NCI-H1048 (cell line): Measurements from ENCODE around the gene ANAPC5.
"Not testable (repeated sequence)": the region's sequence is repeated elsewhere in the genome, so short reads cannot be mapped to it uniquely, and the experiment has no call there.

Experiments
- DNase-seq: peaks from one replicate; lab custom pipeline; 2025; lab: John Stamatoyannopoulos, UW

ANAPC5 gene

GRCh38 chr12:121310231-121310630 is 42.0 kb downstream of the ANAPC5 start:
- not testable (repeated sequence) for DNase-seq

GRCh38 chr12:121307397-121307796 is 44.8 kb downstream of the ANAPC5 start:
- not testable (repeated sequence) for DNase-seq

GRCh38 chr12:121304306-121304705 is 47.9 kb downstream of the ANAPC5 start:
- no peak for DNase-seq

- DNase-seq: no peak
These were observed 50.3 kb downstream of the ANAPC5 start for GRCh38 chr12:121301876-121302275.

- no peak for DNase-seq
These were observed 52.0 kb downstream of the ANAPC5 start for GRCh38 chr12:121300083-121300819.

- DNase-seq: no peak
These were observed 52.5 kb downstream of the ANAPC5 start for GRCh38 chr12:121299662-121300061.

GRCh38 chr12:121298411-121298810 is 53.8 kb downstream of the ANAPC5 start:
- DNase-seq: not testable (repeated sequence)

GRCh38 chr12:121297435-121297991 is 54.7 kb downstream of the ANAPC5 start:
- DNase-seq: no peak

- DNase-seq: peak; percentile 46
These were observed 55.4 kb downstream of the ANAPC5 start, which contains the start of gene CAMKK2 for GRCh38 chr12:121296618-121297434. Gene CAMKK2, minus strand, starts transcription at chr12:121296709. Its CDS starts 22,183 bp downstream, at chr12:121274526.

GRCh38 chr12:121295746-121296617 is 56.2 kb downstream of the ANAPC5 start:
- DNase-seq: no peak

GRCh38 chr12:121295116-121295745 is 57.0 kb downstream of the ANAPC5 start:
- DNase-seq: no peak

- DNase-seq: no peak
These were observed 57.9 kb downstream of the ANAPC5 start for GRCh38 chr12:121294151-121294889.

GRCh38 chr12:121293603-121294002 is 58.6 kb downstream of the ANAPC5 start:
- DNase-seq: no peak

- no peak for DNase-seq
These were observed 61.8 kb downstream of the ANAPC5 start for GRCh38 chr12:121290410-121290809.

- DNase-seq: no peak
These were observed 62.2 kb downstream of the ANAPC5 start for GRCh38 chr12:121289962-121290361.

GRCh38 chr12:121288986-121289385 is 63.2 kb downstream of the ANAPC5 start:
- no peak for DNase-seq

GRCh38 chr12:121288158-121288845 is 63.9 kb downstream of the ANAPC5 start:
- no peak for DNase-seq

GRCh38 chr12:121287267-121287954 is 64.8 kb downstream of the ANAPC5 start:
- no peak for DNase-seq

- DNase-seq: no peak
These were observed 66.4 kb downstream of the ANAPC5 start for GRCh38 chr12:121285856-121286255.
